Umbilical cord (tissue), 2 donors: ENCODE measurements around the gene RPL11. TPM values are rescaled to one million over a fixed set of nuclear protein-coding genes. Genes with fewer than 3 reads are reported as not detected.
"Not testable (repeated sequence)": the region's sequence is repeated elsewhere in the genome, so short reads cannot be mapped to it uniquely, and the experiment has no call there.

Experiments
- DNase-seq: peaks from one replicate; pipeline ENCODE4 v3.0.0-alpha.2; 2015; ENCODE audit warnings: low spot score
- total RNA-seq: library from RNA; depleted of rRNA; stranded (reverse); fragments of >200 nt; gene quantifications from one replicate; pipeline ENCODE4 v1.2.3, GENCODE V29; 2014; ENCODE audit warnings: low replicate concordance; ENCODE audit not compliant: insufficient read depth

Gene RPL11
- total RNA-seq, 1 donor from 2014 or later = 1,023 TPM

- DNase-seq = not testable (repeated sequence)
These were observed 6.4 kb upstream of the RPL11 start for GRCh38 chr1:23685197-23685596.

GRCh38 chr1:23687680-23688079 lies 3.9 kb upstream of the RPL11 start:
- not testable (repeated sequence) for DNase-seq

GRCh38 chr1:23688281-23688680 lies 3.3 kb upstream of the RPL11 start:
- DNase-seq = not testable (repeated sequence)

- DNase-seq = no peak
These were observed 784 bp downstream of the RPL11 start for GRCh38 chr1:23692308-23692871.

GRCh38 chr1:23693599-23693998 lies 2.0 kb downstream of the RPL11 start:
- DNase-seq = no peak

- DNase-seq = no peak
These were observed 2.8 kb downstream of the RPL11 start for GRCh38 chr1:23694371-23694770.

- no peak for DNase-seq
These were observed 4.1 kb downstream of the RPL11 start for GRCh38 chr1:23695667-23696066.

GRCh38 chr1:23696335-23696989 lies 4.9 kb downstream of the RPL11 start:
- DNase-seq = no peak

GRCh38 chr1:23698466-23698865 lies 6.9 kb downstream of the RPL11 start:
- no peak for DNase-seq

GRCh38 chr1:23699280-23700179 lies 7.9 kb downstream of the RPL11 start:
- no peak for DNase-seq

GRCh38 chr1:23701310-23701709 lies 9.7 kb downstream of the RPL11 start:
- no peak for DNase-seq

- no peak for DNase-seq
These were observed 10.4 kb downstream of the RPL11 start for GRCh38 chr1:23701996-23702395.

GRCh38 chr1:23704834-23705495 lies 13.4 kb downstream of the RPL11 start:
- DNase-seq = no peak

GRCh38 chr1:23709229-23709628 lies 17.6 kb downstream of the RPL11 start:
- no peak for DNase-seq

GRCh38 chr1:23718482-23718881 lies 26.9 kb downstream of the RPL11 start:
- DNase-seq = no peak

GRCh38 chr1:23719162-23719820 lies 27.7 kb downstream of the RPL11 start:
- DNase-seq = no peak

- no peak for DNase-seq
These were observed 28.8 kb downstream of the RPL11 start for GRCh38 chr1:23720256-23720995.

GRCh38 chr1:23722652-23723051 lies 31.0 kb downstream of the RPL11 start:
- DNase-seq = no peak

- DNase-seq = no peak
These were observed 35.1 kb downstream of the RPL11 start for GRCh38 chr1:23726686-23727085.

GRCh38 chr1:23727362-23727811 lies 35.8 kb downstream of the RPL11 start:
- DNase-seq = no peak
